Endothelial cell of umbilical vein (primary cell): ENCODE measurements around the gene SGPL1. TPM values are rescaled to one million over a fixed set of nuclear protein-coding genes. Genes with fewer than 3 reads are reported as not detected.

Source experiments
- BruUV-seq: library from RNA; stranded (reverse); fragments of 400-500 nt; replicated peaks from 2 replicates; lab custom pipeline; 2021; lab: Mats Ljungman, UMichigan
- CTCF ChIA-PET: fragments of 300-600, 350-600 bp; sonication (Branson Sonifier 250); formaldehyde crosslinking; loops from one replicate; lab custom pipeline; 2021; ENCODE audit warnings: antibody characterized with exemption, inconsistent platforms; lab: Charles Lee
- POLR2A ChIA-PET: fragments of 300-600, 350-600 bp; sonication (Branson Sonifier 250); formaldehyde crosslinking; loops from one replicate; lab custom pipeline; 2021; ENCODE audit warnings: antibody characterized with exemption, inconsistent platforms; lab: Charles Lee
- DNase-seq: peaks from one replicate; pipeline ENCODE4 v3.0.0-alpha.2; 2011; ENCODE audit warnings: low read depth, low spot score
- FAIRE-seq: peaks from 2 replicates; lab custom pipeline; 2011; peaks lifted over from hg19 to GRCh38; lab: Jason Lieb, UNC
- H2AFZ ChIP-seq: 2 replicates; pipeline ENCODE4 v1.6.0; 2012; ENCODE audit warnings: low read depth, low read length, control low read depth, inconsistent platforms
- H3K27ac ChIP-seq: 2 replicates; pipeline ENCODE4 v1.5.1; 2011; ENCODE audit warnings: low read depth, mild to moderate bottlenecking, control low read depth, low read length, moderate library complexity; ENCODE audit not compliant: insufficient read depth
- H3K27me3 ChIP-seq, 2 experiments: 2 replicates each; pipeline versions ENCODE4 v1.6.0 to v1.6.1; 2011; ENCODE audit warnings: low read length in 2 of 2, mixed read lengths in 1 of 2; ENCODE audit not compliant: control insufficient read depth in 2 of 2, insufficient read depth in 2 of 2
- H3K36me3 ChIP-seq, 2 experiments: 2 replicates in 1 of 2; 3 replicates in 1 of 2; pipeline ENCODE4 v1.5.1; 2011; ENCODE audit warnings: low read length in 2 of 2, mild to moderate bottlenecking in 1 of 2, moderate library complexity in 1 of 2; ENCODE audit not compliant: control insufficient read depth in 2 of 2, insufficient read depth in 2 of 2; ENCODE audit errors: extremely low read depth in 1 of 2
- H3K4me1 ChIP-seq: 3 replicates; pipeline ENCODE4 v1.5.1; 2011; ENCODE audit warnings: mild to moderate bottlenecking, low read length; ENCODE audit not compliant: control insufficient read depth, insufficient read depth; ENCODE audit errors: extremely low read depth
- H3K4me2 ChIP-seq: 2 replicates; pipeline ENCODE4 v1.6.1; 2011; ENCODE audit warnings: low read length, control low read depth, mixed read lengths; ENCODE audit not compliant: insufficient read depth
- H3K4me3 ChIP-seq, 3 experiments: fragments of 200-600 bp in 1 of 3; sonication (generic), shearing (Covaris generic) in 1 of 3; replicated peaks in 1 of 3; 2 replicates each; pipeline ENCODE4 v1.5.1; 2011 to 2016; ENCODE audit warnings: control low read depth in 3 of 3, low read length in 3 of 3, mild to moderate bottlenecking in 2 of 3, inconsistent platforms in 1 of 3, low read depth in 1 of 3, moderate library complexity in 1 of 3; ENCODE audit not compliant: insufficient read depth in 1 of 3
- H3K79me2 ChIP-seq: 2 replicates; pipeline ENCODE4 v1.6.0; 2012; ENCODE audit warnings: low read length, inconsistent platforms; ENCODE audit not compliant: control insufficient read depth, insufficient read depth
- H3K9ac ChIP-seq: replicated peaks from 2 replicates; pipeline ENCODE3; 2011; ENCODE audit warnings: low read length, control low read depth; ENCODE audit not compliant: insufficient read depth; ENCODE audit errors: extremely low read depth
- H3K9me1 ChIP-seq: replicated peaks from 3 replicates; pipeline ENCODE4 v1.6.0; 2011; ENCODE audit warnings: mild to moderate bottlenecking, low read length; ENCODE audit not compliant: control insufficient read depth, insufficient read depth; ENCODE audit errors: extremely low read depth
- H3K9me3 ChIP-seq: replicated peaks from 2 replicates; pipeline ENCODE4 v1.5.1; 2012; ENCODE audit warnings: low read length, inconsistent platforms; ENCODE audit not compliant: control insufficient read depth, insufficient read depth
- H4K20me1 ChIP-seq: replicated peaks from 2 replicates; pipeline ENCODE3; 2011; ENCODE audit warnings: mild to moderate bottlenecking, low read length; ENCODE audit not compliant: control insufficient read depth, insufficient read depth; ENCODE audit errors: extremely low read depth
- EZH2 ChIP-seq: IDR thresholded peaks from 2 replicates; pipeline ENCODE4 v1.6.1; 2012; ENCODE audit warnings: borderline replicate concordance, low read depth, mild to moderate bottlenecking, moderate library complexity, low read length, inconsistent platforms; ENCODE audit not compliant: severe bottlenecking
- FOS ChIP-seq: IDR thresholded peaks from 2 replicates; pipeline ENCODE4 v1.6.1; 2011; ENCODE audit warnings: mild to moderate bottlenecking, low read length, moderate library complexity, borderline replicate concordance; ENCODE audit not compliant: insufficient read depth
- JUN ChIP-seq: IDR thresholded peaks from 2 replicates; pipeline ENCODE4 v1.6.1; 2011; ENCODE audit warnings: borderline replicate concordance, low read depth; ENCODE audit not compliant: insufficient read length, insufficient read depth
- MAX ChIP-seq: IDR thresholded peaks from 2 replicates; pipeline ENCODE4 v1.6.1; 2011; ENCODE audit not compliant: insufficient read depth, insufficient read length
- MYC ChIP-seq: IDR thresholded peaks from one replicate; pipeline ENCODE4 v1.6.1; 2011; ENCODE audit warnings: mild to moderate bottlenecking, low read depth, low read length
- POLR2A ChIP-seq: IDR thresholded peaks from 2 replicates; pipeline ENCODE4 v1.6.1; 2012; ENCODE audit warnings: low read depth, mild to moderate bottlenecking, control low read depth, low read length
- POLR2AphosphoS5 ChIP-seq: IDR thresholded peaks from 2 replicates; pipeline ENCODE4 v1.6.1; 2012; ENCODE audit warnings: low read depth, mild to moderate bottlenecking, control low read depth, low read length, moderate library complexity; ENCODE audit not compliant: insufficient read depth
- dilution Hi-C: fragments of 300-500 bp; cut with MboI; formaldehyde crosslinking; loops from one replicate; pipeline ENCODE4 v1.15.0; 2019; ENCODE audit warnings: low sequenced_read_pairs; ENCODE audit not compliant: extremely low pct_ligation_motif_present
- intact Hi-C: fragments of 100-400 bp; cut with micrococcal nuclease; formaldehyde crosslinking; loops from one replicate; pipeline ENCODE4 v1.10.0; 2022
- polyA plus RNA-seq, 4 experiments: library from polyadenylated mRNA; depleted of rRNA in 3 of 4; stranded (reverse) in 3 of 4; unstranded in 1 of 4; fragments of >200 nt; gene quantifications; 2 replicates each; pipeline versions ENCODE4 v1.2.1 to v1.2.3, GENCODE V29; 2011 to 2012; ENCODE audit warnings: missing spikeins in 1 of 4
- total RNA-seq: library from RNA; stranded (reverse); gene quantifications from 2 replicates; pipeline ENCODE4 v1.2.3, GENCODE V29; 2021
- TF ChIP-seq, protein P1 (sequence below), 2 donors: IDR thresholded peaks; 1 replicate in 1 of 2; 2 replicates in 1 of 2; pipeline ENCODE4 v1.5.1; 2011; ENCODE audit warnings: low read length in 2 of 2, mild to moderate bottlenecking in 2 of 2, moderate library complexity in 2 of 2, control low read depth in 1 of 2, inconsistent platforms in 1 of 2, low read depth in 1 of 2; ENCODE audit not compliant: insufficient read depth in 1 of 2; ENCODE audit errors: extremely low read depth in 1 of 2

The SGPL1 gene
- total and polyA plus RNA-seq, 2 donors (not counting 3 experiments of a cell fraction or from before 2014, with no cell fraction given), result 11.4 to 25.2 TPM

DNA sequence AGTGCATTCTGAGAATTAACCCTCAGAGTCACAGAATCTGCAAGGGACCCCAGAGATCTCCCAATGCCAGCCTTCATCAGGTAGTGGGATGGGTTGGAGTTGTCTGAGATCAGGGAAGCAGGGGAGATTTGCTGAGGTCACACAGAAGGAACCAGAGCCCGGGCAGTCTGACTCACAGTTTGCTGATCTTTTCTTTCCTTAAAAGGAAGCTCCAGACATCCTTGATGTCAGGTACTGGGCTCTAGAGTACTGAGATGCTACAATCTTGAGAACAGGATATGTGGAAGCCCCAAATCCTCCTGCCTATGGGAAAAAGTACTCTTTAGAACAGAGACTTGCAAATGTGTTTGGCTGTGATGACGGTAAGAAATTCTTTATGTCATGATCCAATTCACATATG, 31.3 kb upstream of the SGPL1 start:
- H3K27ac ChIP-seq, result no peak overlapping the region
- H3K36me3 ChIP-seq, result no peaks in the 10 kb centered on the region
- no peak overlapping the region for H2AFZ ChIP-seq
- no peaks in the 10 kb centered on the region for H3K4me1 ChIP-seq
- no peaks in the 10 kb centered on the region for H3K9me3 ChIP-seq
- no peaks in the 10 kb centered on the region for H3K9me1 ChIP-seq
- H3K4me2 ChIP-seq, result no peak overlapping the region
- DNase-seq (no peak), FAIRE-seq (no peak)
- peaks cover 14 to 30% of the 10 kb centered on the region in 2 experiments for H3K27me3 ChIP-seq
- intact Hi-C loops, result no loop called here
- no peak overlapping the region for H3K9ac ChIP-seq
- TF ChIP-seq POLR2A (no peak), MYC (no peak), POLR2AphosphoS5 (no peak), MAX (no peak)
- TF ChIP-seq, protein P1, sequence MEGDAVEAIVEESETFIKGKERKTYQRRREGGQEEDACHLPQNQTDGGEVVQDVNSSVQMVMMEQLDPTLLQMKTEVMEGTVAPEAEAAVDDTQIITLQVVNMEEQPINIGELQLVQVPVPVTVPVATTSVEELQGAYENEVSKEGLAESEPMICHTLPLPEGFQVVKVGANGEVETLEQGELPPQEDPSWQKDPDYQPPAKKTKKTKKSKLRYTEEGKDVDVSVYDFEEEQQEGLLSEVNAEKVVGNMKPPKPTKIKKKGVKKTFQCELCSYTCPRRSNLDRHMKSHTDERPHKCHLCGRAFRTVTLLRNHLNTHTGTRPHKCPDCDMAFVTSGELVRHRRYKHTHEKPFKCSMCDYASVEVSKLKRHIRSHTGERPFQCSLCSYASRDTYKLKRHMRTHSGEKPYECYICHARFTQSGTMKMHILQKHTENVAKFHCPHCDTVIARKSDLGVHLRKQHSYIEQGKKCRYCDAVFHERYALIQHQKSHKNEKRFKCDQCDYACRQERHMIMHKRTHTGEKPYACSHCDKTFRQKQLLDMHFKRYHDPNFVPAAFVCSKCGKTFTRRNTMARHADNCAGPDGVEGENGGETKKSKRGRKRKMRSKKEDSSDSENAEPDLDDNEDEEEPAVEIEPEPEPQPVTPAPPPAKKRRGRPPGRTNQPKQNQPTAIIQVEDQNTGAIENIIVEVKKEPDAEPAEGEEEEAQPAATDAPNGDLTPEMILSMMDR (IDR thresholded peaks at IDR 0.05; ENCODE audit: extremely low read depth in 1 of 2, insufficient read depth in 1 of 2, low read depth in 1 of 2, low read length in 2 of 2), result no peak
- H3K79me2 ChIP-seq, result no peaks in the 10 kb centered on the region
- no peaks in the 10 kb centered on the region for H4K20me1 ChIP-seq
- BruUV-seq, result no TSS peak
- CTCF ChIA-PET, result no interaction called here
- dilution Hi-C loops, result no loop called here
- POLR2A ChIA-PET, result no interaction called here
- no peak overlapping the region for H3K4me3 ChIP-seq

- Histone ChIP-seq H3K27me3 (peaks cover 14 to 30% of the 10 kb centered on the region in 2 experiments), H4K20me1 (no peaks in the 10 kb centered on the region), H3K9me3 (no peaks in the 10 kb centered on the region), H3K4me1 (no peaks in the 10 kb centered on the region), H3K9me1 (no peaks in the 10 kb centered on the region), H3K4me3 (no peak within 1 kb of the TSS), H3K79me2 (no peaks in the 10 kb centered on the region), H3K36me3 (no peaks in the 10 kb centered on the region), H2AFZ (no peak within 1 kb of the TSS), H3K27ac (no peak within 1 kb of the TSS), H3K4me2 (no peak within 1 kb of the TSS), H3K9ac (no peak within 1 kb of the TSS)
- dilution Hi-C loops (no loop called here), intact Hi-C loops (no loop called here)
- no TSS peak for BruUV-seq
- no peak for DNase-seq
- TF ChIP-seq MYC, result no peak
- no peak for TF ChIP-seq POLR2AphosphoS5
- TF ChIP-seq POLR2A, result no peak
- TF ChIP-seq JUN, result no peak
- TF ChIP-seq FOS, result no peak
- TF ChIP-seq EZH2, result no peak
- FAIRE-seq, result no peak
- ChIA-PET CTCF (no interaction called here), POLR2A (no interaction called here)
These were observed 30.6 kb upstream of the SGPL1 start, which contains the start of gene TBATA for GRCh38 chr10:70785190-70785589. Gene TBATA, minus strand, starts transcription at chr10:70785377. Its CDS starts 1,998 bp downstream, at chr10:70783379.
